HCEC 1CT (cell line): Measurements from ENCODE around the gene REPS1.
"Not testable (repeated sequence)": the region's sequence is repeated elsewhere in the genome, so short reads cannot be mapped to it uniquely, and the experiment has no call there.

ENCODE experiments used
- DNase-seq: peaks from one replicate; pipeline ENCODE4 v3.0.0-alpha.2; 2017

REPS1 gene

GRCh38 chr6:138987643-138988468, at the start of gene REPS1:
REPS1 (minus strand) TSS chr6:138988253; CDS start chr6:138987682, 571 bp downstream.
- peak; percentile 86 for DNase-seq

- peak; percentile 28 for DNase-seq
Measured at GRCh38 chr6:139037490-139037889, 49.4 kb upstream of the REPS1 start.

GRCh38 chr6:139030228-139030963, 42.3 kb upstream of the REPS1 start:
- DNase-seq = no peak

GRCh38 chr6:139029470-139030227, 41.6 kb upstream of the REPS1 start:
- DNase-seq = peak; percentile 86

GRCh38 chr6:139028658-139029469, 40.8 kb upstream of the REPS1 start, which contains the start of gene ABRACL:
ABRACL (plus strand) TSS chr6:139028745; CDS start chr6:139034161, 5,416 bp downstream.
- peak; percentile 52 for DNase-seq

GRCh38 chr6:139028215-139028657, 40.2 kb upstream of the REPS1 start:
- DNase-seq = peak; percentile 56

GRCh38 chr6:139027620-139028182, 39.6 kb upstream of the REPS1 start:
- DNase-seq = no peak

GRCh38 chr6:139025416-139025815, 37.4 kb upstream of the REPS1 start:
- DNase-seq = not testable (repeated sequence)

- no peak for DNase-seq
Measured at GRCh38 chr6:139020689-139021088, 32.6 kb upstream of the REPS1 start.

GRCh38 chr6:139019722-139020121, 31.7 kb upstream of the REPS1 start:
- no peak for DNase-seq

- no peak for DNase-seq
Measured at GRCh38 chr6:139017227-139017626, 29.2 kb upstream of the REPS1 start.

- no peak for DNase-seq
Measured at GRCh38 chr6:139016337-139017213, 28.5 kb upstream of the REPS1 start.

- no peak for DNase-seq
Measured at GRCh38 chr6:139014945-139015344, 26.9 kb upstream of the REPS1 start.

- DNase-seq = no peak
Measured at GRCh38 chr6:139013185-139013800, 25.2 kb upstream of the REPS1 start.

GRCh38 chr6:139011980-139012379, 23.9 kb upstream of the REPS1 start:
- DNase-seq = no peak

GRCh38 chr6:139010674-139011073, 22.6 kb upstream of the REPS1 start:
- no peak for DNase-seq

- no peak for DNase-seq
Measured at GRCh38 chr6:139008117-139008516, 20.1 kb upstream of the REPS1 start.

- DNase-seq = no peak
Measured at GRCh38 chr6:139007428-139007827, 19.4 kb upstream of the REPS1 start.

- no peak for DNase-seq
Measured at GRCh38 chr6:139006477-139006876, 18.4 kb upstream of the REPS1 start.

- DNase-seq = no peak
Measured at GRCh38 chr6:139003751-139004150, 15.7 kb upstream of the REPS1 start.
